Astrocyte of the cerebellum (primary cell): ENCODE data around the gene ANKRD10.
A peak's percentile ranks its signal among the peaks of the same experiment; 100 is the strongest.

Source experiments
- DNase-seq: peaks from one replicate; pipeline ENCODE4 v3.0.0-alpha.2; 2011; ENCODE audit warnings: low read depth
- H3K4me3 ChIP-seq: 2 replicates; pipeline ENCODE4 v1.5.1; 2011; ENCODE audit warnings: mild to moderate bottlenecking, low read depth, low read length, moderate library complexity
- in situ Hi-C: cut with HindIII; loops from 2 replicates; pipeline ENCODE4 v1.10.0; 2017; ENCODE audit warnings: low sequenced_read_pairs
- TF ChIP-seq, protein P1 (sequence below): IDR thresholded peaks from 2 replicates; pipeline ENCODE4 v1.5.1; 2012; ENCODE audit warnings: low read length, low read depth, moderate library complexity, mild to moderate bottlenecking; ENCODE audit errors: missing control alignments

ANKRD10 gene

DNA sequence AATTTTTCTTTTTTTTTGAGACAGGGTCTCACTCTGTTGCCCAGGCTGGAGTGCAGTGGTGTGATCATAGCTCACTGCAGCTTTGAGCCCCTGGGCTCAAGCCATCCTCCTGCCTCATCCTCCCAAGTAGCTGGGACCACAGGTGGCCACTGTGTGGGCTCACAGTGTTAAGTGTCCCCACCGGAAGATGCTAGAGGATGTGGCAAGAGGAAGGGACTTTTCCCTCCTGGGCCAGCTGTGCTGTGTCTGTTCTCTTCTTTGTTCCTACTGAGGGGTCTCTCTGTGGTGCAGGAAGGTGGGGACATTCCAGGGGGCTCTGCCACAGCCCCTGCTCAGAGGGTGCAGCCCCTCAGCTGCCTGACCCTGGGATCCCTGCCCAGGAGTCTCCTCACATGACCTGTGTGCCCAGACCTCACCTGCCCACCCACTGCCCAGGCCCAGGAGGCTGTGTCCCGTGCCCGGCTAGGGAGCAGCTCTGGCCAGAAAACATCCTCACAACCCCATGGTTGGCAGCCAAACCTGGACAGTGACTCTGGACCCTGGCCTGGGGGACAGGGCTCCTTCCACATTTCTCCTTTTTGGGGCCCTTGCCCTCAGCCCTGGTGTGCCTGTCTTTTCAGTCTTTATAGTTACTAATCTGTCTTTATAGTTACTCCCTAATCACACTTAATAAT lies 14.4 kb upstream of the ANKRD10 start:
- no peak overlapping the region for H3K4me3 ChIP-seq
- in situ Hi-C loops = no loop called here
- DNase-seq = no peak
- TF ChIP-seq, protein P1, sequence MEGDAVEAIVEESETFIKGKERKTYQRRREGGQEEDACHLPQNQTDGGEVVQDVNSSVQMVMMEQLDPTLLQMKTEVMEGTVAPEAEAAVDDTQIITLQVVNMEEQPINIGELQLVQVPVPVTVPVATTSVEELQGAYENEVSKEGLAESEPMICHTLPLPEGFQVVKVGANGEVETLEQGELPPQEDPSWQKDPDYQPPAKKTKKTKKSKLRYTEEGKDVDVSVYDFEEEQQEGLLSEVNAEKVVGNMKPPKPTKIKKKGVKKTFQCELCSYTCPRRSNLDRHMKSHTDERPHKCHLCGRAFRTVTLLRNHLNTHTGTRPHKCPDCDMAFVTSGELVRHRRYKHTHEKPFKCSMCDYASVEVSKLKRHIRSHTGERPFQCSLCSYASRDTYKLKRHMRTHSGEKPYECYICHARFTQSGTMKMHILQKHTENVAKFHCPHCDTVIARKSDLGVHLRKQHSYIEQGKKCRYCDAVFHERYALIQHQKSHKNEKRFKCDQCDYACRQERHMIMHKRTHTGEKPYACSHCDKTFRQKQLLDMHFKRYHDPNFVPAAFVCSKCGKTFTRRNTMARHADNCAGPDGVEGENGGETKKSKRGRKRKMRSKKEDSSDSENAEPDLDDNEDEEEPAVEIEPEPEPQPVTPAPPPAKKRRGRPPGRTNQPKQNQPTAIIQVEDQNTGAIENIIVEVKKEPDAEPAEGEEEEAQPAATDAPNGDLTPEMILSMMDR = no peak

GRCh38 chr13:110925023-110925612 lies 10.2 kb upstream of the ANKRD10 start:
- H3K4me3 ChIP-seq = no peak overlapping the region
- DNase-seq = no peak
- TF ChIP-seq, protein P1 = peak; percentile 36
- in situ Hi-C loops = no loop called here

GRCh38 chr13:110924639-110924934 lies 9.7 kb upstream of the ANKRD10 start:
- in situ Hi-C loops = no loop called here
- DNase-seq = no peak
- TF ChIP-seq, protein P1 = no peak
- H3K4me3 ChIP-seq = no peak overlapping the region

DNA sequence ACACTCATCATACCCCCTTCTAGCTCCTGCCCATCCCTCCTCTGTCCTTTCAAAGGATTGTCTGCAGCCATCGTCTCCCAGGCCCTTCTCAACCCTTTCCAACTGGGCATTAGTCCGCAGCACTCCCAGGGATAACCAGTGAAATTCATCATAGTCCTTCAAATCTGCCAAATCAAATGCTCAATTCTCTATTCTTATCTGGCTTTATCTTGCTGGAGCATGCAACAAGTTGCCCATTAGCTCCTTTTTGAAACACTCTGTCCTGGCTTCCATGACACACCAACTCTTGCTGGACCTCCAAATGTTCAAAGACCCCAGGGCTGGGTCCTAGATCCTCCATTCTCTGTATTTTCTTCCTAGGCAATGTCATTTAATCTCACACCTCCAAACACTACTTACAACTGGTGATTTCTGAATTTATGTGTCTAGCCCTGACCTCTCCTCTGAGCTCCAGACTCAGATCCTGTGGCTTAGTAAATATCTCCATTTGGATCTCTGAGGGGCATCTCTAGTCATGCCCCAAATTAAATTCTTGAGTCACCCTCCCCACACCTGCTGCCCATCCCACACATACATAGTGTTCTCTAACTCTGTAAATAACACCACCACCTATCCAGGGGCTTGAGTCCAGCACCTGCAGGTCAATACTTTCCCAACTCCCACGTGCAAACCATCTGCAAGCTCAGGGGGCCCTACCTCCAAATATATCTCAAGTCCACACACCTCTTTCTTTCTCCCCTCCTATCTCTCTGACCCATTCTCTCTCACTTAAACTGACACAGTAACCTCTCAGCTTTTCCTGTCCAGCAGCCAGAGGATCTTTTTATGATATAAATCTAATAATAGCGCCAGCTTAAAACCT lies 9.1 kb upstream of the ANKRD10 start:
- no peak for DNase-seq
- TF ChIP-seq, protein P1 = no peak
- in situ Hi-C loops = no loop called here

DNA sequence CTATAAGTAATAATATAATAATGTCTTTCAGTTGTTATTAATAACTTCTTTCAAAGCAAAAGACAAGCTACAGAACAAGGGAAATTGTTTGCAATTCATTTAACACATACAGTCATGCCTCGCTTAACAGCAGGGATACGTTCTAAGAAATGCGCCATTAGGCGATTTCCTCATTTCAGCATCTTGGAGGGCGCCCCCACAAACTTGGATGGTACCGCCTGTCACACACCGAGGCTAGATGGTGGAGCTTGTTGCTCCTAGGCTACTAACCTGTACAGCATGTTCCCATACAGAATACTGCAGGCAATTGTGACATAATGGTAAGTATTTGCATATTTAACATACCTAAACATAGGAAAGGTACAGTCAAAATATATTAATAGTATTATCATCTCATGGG lies 8.2 kb upstream of the ANKRD10 start:
- TF ChIP-seq, protein P1 = no peak
- H3K4me3 ChIP-seq = no peak overlapping the region
- DNase-seq = no peak
- in situ Hi-C loops = no loop called here

More for the DNA sequence above, 9.1 kb upstream of the ANKRD10 start:
- H3K4me3 ChIP-seq = no peak overlapping the region

GRCh38 chr13:110922506-110922905 lies 7.6 kb upstream of the ANKRD10 start:
- no peak overlapping the region for H3K4me3 ChIP-seq
- no peak for DNase-seq
- TF ChIP-seq, protein P1 = no peak
- in situ Hi-C loops = no loop called here
